ENCODE results near the gene PTCHD1.

Gene PTCHD1

GRCh38 chrX:23364416-23364815 lies 29.8 kb downstream of the PTCHD1 start:
- DNase-seq, result no peak

GRCh38 chrX:23365541-23365940 lies 30.9 kb downstream of the PTCHD1 start:
- no peak for DNase-seq

- no peak for DNase-seq
Measured at GRCh38 chrX:23366914-23367313, 32.3 kb downstream of the PTCHD1 start.

DNA sequence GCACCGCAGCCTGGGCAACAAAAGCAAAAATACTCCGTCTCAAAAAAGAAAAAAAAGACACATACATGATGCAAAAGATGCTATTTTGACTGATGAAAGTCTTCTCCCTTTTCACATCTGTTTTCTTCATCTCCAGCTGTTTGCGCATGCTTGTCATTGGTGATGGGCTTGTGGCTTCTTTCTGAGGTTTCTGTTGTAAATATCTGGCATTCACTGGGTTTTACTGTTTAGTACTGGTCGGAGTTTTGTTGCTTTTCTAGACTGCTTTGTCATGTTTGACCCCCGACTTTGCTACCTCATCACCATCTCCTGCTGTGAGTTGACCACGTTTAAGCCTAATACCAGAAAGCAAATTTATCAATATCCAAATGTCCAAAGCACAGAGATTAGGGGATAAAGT lies 34.4 kb downstream of the PTCHD1 start:
- DNase-seq, result no peak

GRCh38 chrX:23372220-23372902 lies 37.7 kb downstream of the PTCHD1 start:
- no peak for DNase-seq

DNA sequence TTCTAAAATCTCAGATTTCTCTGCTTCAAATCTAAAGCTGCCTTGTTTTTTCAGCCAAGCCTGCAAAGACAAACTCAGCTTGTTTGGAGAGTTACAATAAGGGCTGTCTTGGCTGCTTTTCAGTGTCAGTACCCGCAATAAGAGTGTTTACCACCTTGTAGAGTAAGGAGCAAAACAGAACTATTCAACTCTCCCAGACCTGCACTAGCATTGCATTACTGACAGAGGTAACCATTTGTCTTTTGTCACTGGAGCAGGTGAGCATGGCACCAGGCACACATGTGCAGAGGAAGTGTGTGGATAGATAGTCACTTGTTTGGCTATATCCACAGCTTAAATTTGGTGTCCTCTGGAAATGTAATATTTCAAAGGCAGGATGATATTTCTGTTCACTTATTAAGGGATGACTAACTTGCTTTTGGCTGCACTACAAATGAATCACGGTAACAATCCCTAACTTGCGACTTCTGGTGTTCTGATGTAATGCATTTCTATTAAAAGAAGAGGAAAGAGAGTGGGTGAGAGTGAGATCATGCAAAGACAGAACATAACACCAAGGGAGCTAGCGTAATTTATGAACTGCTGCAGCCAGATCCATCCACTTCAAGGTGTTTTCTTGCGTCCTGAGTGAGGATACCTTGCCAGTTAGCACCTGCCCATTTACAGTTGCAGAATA lies 38.6 kb downstream of the PTCHD1 start:
- no peak for DNase-seq

- DNase-seq, result no peak
Measured at GRCh38 chrX:23374291-23374690, 39.6 kb downstream of the PTCHD1 start.

DNA sequence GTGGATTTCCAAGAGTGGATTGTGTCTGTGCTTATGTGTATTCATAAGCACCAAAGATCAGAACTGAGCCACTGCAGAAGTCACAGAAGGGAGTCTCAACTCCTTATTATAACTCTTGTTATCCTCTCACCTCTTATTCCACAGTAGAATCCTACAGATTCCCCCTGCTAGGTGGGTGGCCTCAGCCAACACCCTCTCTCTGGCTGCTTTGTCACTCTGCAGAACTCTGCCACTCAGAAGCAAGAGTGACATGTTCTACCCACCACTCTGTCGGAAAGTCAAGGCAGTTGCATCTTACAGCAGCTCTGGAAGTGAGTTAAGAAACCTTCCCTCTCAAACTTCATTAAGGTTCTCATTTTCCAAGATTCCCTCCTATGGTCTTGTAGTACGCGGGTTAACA lies 41.9 kb downstream of the PTCHD1 start:
- no peak for DNase-seq

DNA sequence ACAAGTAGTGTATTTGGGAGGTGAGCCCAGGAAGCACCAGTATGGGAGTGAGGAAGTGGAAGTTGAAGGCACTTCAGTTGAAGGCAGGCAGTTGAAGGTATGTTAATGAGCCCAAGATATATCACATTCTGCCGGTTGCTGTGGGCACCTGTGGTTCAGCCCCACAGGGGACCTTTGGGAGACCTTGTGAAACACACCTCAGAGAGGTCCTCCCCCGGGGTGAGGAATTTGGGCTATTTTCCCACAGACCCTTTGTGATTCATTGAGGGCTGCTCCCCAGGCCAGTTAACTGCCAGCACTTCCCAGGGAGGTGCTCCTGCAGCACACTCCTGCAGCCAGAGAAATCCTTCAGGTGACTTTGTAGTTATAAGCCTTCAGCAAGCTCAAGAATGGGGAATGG lies 45.9 kb downstream of the PTCHD1 start:
- DNase-seq, result no peak

DNA sequence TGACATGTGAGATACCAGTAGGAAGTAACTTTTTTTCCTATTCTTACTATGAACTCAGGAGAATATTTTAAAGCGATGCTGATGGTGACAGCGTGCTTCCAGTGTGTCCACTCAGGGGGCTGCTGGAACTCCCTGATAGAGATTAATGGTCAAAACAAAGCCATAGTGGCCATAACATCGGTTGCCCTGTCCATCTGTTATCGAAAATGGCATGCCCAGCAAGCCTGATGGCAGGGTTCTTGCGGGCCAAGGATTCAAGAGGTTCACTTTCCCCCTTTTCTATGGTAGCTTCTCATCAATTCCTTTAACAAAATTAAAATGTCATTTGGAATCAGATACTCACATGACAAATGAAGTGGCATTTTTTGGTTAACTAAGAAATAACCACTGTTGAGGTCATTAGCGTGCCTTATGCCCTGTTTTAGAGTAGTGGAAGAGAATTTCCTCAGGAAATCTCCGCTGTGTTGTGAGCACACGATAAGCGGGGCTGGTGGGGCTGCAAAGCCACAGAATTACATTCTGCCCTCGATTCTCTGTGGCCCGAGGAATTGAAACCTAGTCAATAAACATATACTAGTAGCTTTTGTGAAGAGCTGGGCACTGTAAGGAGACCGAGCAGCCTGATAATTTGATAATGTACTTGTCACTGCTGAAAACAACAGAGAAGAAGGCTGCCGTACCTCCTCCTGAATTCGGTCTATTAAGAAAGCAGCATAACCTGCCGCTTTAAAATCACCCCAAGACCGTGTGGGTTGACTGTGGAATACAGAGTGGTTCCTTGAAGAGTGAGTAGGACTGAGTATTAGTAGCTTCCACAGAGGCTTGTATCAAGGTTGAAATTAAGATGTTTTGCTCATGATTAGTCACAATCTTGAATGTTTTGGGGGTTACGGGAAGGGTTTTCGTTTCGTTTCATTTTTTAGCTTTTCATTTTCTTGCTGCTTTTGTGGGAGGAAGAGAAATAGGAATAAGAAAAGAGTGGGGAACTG lies 46.7 kb downstream of the PTCHD1 start:
- no peak for DNase-seq

DNA sequence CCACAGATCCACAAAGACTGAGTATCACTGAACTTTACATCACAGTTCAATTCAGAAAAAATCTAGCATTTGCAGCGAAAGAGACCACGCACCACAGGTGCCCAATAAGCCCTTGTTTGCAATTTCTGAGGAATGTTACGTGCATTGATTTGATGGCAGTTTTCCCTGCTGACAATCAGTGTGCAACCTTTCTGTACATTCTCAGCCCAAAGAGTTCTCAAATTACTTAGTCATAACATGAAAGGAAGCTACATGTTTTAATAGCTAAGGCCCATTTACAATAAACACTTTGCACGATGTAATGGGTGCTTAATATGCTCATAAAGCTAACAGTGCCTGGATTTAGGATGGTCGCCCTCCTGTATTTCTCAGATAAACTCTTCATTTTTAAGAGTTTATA lies 47.9 kb downstream of the PTCHD1 start:
- DNase-seq, result no peak

DNA sequence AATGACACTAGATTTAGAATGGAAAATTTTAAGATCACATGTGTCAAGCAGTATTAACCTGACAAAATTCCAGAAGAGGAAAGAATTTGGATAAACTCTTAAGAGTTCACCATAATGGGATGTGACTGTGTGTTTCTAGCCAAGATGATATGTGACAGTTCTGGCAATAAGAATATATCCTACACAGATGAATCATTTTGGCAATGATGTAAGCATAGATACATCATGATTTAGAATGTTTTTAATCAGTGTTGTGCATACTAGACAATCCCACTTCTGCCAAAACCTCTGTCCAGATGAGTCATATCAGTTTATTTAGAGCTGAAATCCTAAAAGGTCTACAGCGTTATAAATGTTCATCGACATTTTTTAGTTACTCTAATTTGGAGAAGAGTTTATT lies 48.8 kb downstream of the PTCHD1 start:
- no peak for DNase-seq

DNA sequence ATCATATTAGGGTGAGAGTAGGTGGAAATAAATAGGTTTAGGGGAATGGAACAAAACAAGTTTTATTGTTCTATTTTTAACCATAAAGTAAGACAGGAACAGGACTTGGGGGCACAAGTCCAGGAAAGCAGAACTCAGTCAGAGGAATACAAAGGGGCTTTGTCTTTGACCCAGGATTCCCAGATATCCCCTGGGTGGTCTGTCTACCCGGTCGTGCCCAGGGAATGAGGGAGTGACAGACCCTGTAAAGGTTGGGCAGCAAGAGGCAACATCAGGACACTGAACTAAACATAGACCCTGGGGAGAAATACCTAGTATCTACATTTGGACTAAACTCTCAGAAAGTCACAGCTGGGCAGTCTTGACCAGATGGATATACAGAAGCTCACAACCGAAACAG lies 50.6 kb downstream of the PTCHD1 start:
- no peak for DNase-seq

GRCh38 chrX:23386260-23386659 lies 51.6 kb downstream of the PTCHD1 start:
- DNase-seq, result no peak

- no peak for DNase-seq
Measured at GRCh38 chrX:23386726-23387125, 52.1 kb downstream of the PTCHD1 start.

GRCh38 chrX:23387550-23388184 lies 53.0 kb downstream of the PTCHD1 start:
- DNase-seq, result no peak

DNA sequence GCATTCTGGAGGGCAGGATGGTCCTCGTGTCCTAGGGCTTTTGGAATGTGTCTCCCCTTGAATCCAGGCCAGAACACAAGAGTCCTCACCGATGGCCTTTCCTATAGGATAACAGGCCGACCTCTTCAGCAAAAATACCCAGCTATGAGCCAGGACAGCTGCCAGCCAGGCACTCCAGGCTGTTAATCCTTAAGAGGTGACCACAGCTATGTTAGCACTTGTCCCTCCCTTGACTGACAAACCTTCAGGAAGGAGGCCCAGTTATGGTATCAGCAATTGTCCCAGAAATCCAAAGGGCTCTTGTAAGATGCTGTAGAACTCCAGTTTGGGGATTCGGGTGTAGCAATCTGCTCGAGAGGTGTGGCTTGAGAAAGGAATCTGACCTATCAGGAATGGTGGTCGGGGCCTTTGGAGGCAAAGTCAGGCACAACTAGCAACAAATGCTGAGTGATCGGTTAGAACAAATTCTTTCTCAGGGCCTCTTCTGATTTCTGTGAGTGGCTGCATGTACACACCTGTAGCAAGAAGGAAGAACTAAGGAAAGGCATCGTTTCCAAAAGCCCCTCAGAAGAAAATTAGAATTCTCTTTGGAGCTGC lies 54.6 kb downstream of the PTCHD1 start:
- DNase-seq, result no peak

DNA sequence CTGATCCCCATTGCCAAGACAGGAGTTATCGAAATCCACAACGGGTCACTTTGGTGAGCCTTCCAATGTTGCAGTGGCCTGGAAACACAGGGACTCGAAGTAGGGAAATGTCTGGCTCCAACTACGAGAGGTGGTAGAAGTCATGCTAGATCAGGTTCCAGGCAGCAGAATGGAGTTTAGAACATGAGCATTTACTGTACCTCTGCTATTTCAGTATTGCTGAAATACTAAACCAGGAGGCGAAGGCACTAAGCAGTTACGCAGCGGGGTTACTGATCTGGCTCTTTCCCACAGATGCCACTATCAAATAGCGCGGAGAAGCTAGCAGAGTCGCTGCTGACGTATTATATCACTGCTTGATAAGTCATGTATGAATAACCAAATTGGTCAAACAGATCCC lies 56.3 kb downstream of the PTCHD1 start:
- no peak for DNase-seq

DNA sequence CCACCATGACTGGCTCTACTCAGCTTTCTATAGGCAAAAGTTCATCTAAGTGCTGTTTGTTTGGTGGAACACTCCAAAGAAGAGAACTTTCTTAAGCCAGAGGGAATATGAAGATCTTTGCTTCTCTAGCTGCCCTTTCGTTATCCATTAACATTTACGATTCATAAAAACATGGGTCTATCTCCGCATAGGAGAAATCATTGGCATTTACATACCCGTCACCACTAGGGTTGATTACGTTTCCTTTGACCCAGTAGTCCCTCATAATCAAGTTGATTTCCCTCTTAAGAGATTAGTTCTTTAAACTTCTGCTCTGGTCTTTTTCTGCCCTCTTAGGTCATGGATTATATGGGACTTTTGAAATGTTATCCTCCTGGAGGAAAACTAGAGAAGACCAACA lies 57.5 kb downstream of the PTCHD1 start:
- DNase-seq, result no peak

DNA sequence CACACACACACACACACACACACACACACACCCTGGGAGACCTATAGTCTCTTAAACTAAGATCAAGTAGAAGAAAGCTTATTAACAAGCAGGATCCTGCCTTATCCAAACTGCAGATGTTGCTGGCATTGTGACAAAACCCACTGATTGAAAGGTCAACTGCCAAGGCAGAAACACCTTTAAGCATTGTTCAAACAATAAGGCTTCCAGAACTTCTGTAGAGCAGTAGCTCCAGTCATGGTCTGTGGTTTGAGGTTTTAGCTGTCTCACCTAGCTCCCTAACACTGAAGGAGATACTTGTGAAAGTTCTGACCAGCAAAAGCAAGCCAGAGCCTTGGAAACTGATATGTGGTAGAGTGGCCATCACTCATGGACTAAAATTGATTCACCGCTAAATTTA lies 59.8 kb downstream of the PTCHD1 start:
- DNase-seq, result no peak

- DNase-seq, result no peak
Measured at GRCh38 chrX:23396263-23396662, 61.6 kb downstream of the PTCHD1 start.

GRCh38 chrX:23398570-23398969 lies 63.9 kb downstream of the PTCHD1 start:
- no peak for DNase-seq

DNA sequence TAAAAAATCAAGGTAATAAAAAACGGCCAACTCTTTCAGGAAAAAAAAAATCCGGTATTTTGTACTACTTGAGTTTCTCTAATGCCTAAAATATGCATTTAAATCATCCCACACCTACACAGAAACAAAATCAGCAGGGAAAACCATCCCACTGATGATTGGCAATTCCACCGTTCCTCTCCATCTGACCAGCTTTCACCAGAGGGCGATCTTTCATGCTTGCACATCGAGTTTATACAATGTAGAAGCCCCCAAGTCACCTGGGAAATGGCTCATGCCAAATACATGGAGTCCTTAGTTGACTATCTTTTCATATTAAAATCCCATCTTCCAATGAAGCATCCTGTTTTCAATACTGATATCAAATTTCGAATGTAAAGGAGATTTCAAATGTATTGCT lies 69.2 kb downstream of the PTCHD1 start:
- DNase-seq, result no peak
